Hematopoietic multipotent progenitor cell treated with erythropoietin and hydrocortisone succinate and interleukin-3 and kit ligand, for 4 days (in vitro differentiated cells): Measurements from ENCODE around the gene WDR70.
A peak's percentile ranks its signal among the peaks of the same experiment; 100 is the strongest.

Source experiments
- DNase-seq: peaks from one replicate; pipeline ENCODE4 v3.0.0-alpha.2; 2015

WDR70 gene

DNA sequence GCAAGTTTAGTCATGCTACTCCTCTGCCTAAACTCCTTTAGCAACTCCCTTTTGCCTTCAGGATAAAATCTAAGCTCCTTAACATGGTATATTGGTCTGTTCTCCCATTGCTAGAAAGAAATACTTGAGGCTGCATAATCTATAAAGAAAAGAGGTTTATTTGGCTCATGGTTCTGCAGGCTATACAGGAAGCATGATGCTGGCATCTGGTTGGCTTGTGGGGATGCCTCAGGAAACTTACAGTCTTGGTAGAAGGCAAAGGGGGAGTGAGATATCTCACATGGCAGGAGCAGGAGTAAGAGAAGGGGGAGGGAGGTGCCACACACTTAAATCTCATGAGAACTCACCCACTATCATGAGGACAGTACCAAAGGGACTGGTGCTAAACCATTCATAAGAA lies 315.7 kb downstream of the WDR70 start:
- no peak for DNase-seq

DNA sequence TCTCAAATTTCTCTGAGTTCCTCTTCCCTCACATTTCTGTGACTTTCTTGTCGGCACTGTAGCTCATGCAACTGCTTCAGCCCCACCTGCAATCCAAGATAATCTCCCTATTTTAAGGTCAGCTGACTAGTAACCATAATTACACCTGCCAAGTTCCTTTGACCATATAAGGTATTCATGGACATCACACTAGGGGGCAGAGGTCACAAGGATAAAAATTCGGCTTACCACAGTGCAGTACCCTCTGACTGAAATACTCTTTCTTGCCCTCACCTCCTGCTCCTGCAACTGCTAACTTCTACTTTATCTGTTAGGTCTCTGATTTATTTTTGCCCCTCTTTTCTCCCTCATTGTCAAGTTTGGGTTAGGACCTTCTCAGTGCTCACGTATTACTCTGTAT lies 316.5 kb downstream of the WDR70 start:
- no peak for DNase-seq

DNA sequence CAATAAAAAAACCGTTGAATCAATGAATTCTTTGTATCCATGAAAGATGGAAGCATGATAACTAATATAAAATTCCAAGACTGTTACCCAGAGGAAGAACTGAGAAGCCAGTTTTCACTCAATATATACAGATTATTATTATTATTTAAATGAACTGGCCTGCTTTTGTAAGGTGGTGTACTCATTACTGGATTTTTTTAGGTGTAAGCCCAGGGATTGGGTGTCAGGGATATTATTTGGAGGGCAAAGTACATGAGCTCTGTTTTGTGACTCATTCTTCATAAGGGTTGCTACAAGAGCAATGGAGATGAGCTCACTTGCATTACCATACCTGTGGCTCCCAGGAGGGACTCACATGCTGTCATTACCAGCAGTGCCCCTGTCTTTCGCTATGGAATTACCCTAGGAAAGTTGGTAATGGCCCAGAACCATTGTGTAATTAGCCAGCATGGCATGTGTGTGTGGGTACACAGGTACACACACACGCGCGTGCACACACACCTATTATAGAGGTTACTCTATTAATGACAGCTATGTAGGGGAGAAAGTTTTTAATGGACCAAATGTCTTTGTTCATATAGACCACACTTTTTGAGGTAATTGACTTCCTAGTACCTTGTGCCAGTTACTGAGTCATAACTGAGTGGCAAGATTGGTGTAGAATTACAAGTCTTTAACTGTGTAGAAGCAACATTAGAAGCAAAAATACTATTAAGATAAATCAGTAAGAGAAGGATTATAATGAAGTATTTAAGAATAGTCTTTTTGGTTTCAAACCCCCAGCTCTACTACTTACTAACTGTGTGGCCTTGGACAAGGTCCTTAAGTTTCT lies 317.3 kb downstream of the WDR70 start:
- no peak for DNase-seq

DNA sequence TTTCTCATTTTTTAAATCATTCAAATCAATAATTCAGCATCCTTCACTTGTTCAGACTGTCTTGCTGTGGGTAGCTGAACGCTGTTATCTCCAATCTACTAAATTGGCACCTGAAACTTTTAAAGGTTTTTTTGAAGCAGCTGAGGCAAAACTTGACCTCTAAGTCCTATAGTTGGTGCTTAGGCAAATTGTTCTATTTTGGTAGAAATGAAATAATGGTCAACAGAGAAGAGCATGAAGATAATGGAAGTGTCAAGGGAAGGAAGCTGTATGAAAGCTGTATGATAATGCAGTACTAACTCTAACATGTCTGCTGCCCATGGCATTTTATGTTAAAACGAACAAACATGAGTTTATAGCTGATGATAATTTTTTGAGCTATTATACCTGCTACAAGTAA lies 322.8 kb downstream of the WDR70 start:
- DNase-seq = no peak

DNA sequence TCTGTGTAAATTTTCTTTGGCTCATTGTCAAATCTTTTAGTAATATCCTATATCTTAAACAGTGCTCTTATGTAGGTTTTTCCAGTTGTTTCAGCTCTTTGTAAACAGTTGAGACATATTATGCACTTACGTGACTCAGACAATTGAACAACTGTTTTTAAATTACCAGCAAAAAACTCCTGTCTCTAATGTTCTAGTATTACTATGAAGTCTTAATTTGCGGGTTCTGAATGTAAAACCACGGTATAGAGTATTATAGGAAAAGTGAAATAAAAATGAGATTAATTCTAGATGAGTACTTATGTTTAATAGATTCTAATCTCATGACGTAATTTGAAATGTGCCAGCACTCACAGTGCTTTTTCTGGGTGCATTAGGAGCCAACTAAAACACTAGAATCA lies 324.7 kb downstream of the WDR70 start:
- no peak for DNase-seq

DNA sequence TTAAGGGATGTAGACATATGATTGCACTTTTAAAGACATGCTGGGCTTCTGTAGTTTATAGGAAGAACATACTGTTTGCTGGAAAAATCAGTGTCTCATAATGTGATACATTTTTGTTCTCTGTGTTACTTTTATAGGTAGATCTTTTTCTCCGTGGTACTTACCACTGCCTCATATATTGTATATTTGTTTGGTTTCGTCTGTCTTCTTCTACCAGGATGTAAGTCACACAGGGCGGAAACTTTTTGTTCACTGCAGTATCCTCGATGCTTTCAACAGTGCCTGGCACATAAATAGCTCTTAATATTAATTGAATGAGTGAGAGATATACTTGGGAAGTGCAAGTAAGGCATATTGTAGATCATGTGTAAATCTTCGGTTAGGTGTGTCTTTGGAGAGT lies 325.3 kb downstream of the WDR70 start:
- no peak for DNase-seq

DNA sequence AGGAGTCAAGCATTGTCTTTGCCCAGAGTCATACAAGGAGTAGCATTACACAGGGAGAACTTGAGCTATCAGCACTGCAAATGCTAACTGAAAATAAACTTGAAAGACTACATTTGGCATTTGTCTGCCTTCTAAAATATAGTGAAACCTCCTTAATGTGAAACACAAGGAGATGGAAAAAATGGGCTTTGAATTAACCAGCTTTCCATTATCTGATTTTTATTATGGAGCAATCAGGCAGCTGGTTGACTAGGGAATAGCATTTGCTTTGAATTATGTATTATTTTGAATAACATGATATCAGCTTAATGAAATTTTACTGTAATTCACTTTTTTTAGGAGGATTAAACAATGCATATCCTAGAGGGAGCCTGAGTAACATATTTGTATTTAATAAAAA lies 329.9 kb downstream of the WDR70 start:
- DNase-seq = no peak

DNA sequence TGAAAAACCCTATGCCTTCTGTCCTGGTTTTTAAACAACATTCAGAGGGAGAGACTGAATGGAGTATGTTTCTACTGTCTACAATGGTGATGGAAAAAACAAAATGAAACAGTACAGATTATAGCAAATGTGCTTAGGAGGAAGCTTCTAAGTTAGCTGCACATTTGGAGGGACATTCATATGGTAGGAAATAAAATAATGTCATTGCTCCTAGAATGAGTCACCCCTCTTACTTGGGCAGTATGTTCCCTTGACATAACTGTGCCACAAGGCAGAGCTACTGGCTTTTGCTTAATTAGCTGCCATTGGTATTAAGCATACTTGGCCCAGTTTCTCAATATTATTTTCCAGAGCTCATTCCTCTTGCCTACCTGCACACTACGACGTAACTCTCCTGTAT lies 331.8 kb downstream of the WDR70 start:
- no peak for DNase-seq

DNA sequence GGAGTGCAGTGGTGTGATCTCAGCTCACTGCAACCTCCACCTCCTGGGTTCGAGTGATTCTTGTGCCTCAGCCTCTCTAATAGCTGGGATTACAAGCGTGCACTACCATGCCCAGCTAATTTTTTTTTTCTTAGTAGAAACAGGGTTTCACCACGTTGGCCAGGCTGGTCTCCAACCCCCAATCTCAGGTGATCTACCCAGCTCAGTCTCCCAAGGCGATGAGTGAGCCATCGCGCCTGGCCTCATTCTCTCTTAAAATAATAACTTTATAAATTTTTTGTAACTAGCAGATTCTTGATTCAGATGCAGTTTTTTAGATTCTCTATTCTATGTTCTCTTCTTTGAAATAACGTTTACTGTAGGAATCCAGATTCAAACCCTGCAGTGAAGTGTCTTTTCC lies 333.6 kb downstream of the WDR70 start:
- no peak for DNase-seq

DNA sequence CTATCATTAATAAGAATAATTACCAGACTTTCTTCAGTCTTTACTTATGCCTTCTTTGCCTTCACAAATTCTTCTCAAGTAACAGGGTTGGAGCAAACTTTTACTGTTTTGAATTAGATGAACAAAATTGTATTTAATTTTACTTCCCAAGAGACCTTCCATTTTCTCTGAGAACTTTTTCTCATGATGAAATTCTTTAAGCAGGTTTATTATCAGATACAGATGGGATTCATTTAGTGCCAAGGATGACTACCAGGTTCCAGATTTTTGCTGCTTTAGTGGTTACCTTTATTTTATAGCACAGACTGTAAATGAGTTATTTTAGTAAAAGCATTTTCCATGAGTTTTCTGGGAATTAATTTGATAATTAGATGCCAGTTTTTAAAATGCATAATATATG lies 335.6 kb downstream of the WDR70 start:
- no peak for DNase-seq

DNA sequence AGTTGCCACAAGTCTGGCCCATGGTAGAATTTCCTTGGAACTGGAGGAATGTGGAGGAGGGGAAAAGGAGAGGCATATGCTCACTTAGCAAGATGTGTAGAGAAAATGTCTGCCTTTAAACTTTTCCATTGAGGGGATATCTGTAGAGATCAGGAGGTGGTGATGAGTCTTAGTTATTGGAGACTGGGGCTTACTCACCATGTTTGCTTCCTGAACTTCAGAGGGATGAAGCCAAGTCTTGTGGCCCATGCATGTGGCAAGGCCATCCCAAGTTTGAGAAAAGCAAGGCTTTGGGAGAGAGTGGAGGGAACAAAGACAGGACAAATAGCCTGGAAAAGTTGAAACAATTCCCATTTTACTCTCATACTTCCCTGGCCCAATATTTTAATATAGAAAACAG lies 336.2 kb downstream of the WDR70 start:
- no peak for DNase-seq

DNA sequence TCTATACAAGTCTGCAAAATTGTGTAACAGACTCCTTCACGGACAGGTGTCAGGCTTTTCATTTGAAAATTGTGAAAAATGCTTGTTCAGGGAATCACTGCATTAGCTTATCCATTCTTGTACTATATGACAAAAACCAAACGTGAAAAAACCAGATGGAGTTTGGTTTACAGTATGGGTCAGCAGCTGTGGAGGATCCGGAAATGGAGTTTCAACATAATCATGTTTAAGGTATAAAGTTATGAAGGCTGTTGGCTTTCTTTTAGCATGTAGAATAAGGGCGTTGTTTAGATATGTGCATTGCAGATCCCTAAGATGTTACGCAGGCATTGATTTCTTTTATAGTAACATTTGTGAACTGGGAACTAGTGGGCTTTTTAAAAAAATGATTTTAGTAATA lies 336.9 kb downstream of the WDR70 start:
- DNase-seq = no peak

DNA sequence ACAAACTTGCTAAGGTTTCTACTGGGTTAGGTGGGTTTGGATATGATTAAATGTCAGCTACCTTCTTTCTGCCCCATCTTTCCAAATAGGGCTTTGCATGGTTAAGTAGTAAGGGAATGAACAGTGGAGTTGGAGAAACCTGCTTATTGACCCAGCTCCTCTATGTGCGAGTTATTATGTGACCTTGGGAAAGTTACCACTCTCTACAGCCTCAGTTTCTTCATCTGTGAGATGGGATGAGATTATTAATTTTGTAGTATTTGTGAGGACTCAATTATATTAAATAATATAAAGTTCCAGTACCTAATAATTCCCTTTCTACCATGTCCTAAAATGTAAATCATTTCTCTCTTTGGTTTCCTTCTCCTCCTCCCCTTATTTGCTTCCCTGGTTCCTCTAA lies 337.3 kb downstream of the WDR70 start:
- DNase-seq = no peak

DNA sequence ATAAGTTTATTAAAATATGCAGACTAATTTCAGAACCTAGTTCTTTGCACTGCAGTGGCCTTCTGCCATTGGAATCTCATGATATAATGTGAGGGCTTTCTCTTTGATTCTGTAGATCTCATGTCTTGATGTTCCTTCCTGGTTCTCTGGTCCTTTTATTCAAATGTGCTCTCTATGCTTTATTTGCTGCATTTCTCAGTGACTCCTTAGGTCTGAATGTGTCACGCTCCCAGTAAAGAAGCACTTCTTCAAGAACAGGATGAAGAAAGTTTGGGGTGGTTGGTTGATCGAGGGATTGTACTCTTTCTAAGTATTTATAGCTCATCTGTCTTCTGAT lies 338.1 kb downstream of the WDR70 start:
- DNase-seq = no peak

DNA sequence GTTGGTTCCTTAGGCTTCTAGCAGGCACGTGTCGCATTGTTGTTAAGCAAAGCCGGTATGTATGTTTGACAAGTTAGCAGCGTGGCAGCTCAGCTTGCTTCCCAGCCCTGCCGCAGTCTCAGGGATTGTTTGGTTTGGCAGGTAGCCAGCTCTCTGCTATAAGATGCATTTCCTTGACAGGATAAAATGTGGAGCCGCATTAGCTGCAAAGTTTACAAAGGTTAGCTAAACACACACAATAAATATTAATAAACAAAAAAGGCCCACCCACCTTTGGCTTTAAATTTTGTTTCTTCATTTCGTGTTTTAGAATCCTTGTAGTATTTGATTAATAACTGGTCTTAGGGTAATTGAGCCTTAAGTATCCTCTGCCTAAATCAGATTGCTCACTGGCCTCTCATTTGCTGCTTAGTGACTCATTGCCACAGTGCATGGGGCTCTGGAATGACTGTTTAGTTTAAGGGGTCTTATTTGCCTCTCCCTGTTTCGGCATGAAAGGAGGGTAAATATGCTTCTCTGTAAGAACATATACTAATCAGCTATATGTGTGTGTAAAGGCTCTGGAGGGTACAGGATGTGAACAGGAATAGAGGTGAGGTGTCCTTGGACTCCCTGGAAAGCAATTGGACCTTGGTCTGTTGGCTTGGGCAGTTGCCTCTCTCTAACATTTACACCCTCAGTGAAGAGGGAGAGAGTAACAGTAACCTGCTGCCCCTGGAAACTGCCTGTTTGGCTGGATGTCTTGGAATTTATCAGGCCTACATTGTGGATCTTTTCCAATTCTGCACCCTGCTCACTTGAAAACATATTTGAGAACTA lies 338.7 kb downstream of the WDR70 start:
- DNase-seq = no peak

DNA sequence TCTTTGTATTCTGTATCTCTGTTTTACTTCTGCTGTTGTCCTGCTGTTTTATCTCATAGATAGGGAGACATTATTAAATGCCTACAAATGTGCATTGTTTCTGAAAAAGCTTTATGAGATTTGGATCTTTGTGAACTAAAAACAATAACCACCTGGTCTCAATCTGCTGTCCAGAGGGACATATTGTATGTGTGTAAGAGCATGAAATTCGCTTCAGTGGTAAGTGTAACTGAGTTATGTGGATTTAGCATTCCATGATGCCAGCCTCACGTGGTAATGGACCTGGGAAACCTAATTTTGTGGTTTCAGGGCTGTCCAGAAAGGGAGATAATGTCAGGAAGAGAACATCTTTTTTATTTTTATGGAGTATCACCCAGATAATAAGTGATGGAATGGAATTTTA lies 341.4 kb downstream of the WDR70 start:
- no peak for DNase-seq

DNA sequence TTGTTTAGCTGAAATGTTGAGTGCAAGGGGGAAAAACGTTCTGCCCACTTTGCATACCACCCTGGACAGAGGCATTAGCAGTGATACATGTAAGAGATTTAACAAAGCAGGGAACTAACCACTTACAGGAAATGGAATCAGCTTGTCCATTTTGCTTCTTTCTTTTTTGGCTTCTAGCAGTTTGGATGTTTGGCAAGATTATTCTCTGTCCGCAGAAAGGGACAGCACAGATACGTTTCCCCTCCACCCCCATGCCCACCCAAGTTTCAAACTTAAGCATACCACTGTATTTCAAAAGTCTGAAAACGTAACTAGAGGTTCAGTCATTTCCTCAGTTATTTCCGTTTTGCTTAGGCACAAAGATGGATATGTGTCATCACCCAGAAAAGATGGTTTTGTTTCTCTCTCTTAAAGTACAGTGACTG lies 342.3 kb downstream of the WDR70 start:
- DNase-seq = no peak

DNA sequence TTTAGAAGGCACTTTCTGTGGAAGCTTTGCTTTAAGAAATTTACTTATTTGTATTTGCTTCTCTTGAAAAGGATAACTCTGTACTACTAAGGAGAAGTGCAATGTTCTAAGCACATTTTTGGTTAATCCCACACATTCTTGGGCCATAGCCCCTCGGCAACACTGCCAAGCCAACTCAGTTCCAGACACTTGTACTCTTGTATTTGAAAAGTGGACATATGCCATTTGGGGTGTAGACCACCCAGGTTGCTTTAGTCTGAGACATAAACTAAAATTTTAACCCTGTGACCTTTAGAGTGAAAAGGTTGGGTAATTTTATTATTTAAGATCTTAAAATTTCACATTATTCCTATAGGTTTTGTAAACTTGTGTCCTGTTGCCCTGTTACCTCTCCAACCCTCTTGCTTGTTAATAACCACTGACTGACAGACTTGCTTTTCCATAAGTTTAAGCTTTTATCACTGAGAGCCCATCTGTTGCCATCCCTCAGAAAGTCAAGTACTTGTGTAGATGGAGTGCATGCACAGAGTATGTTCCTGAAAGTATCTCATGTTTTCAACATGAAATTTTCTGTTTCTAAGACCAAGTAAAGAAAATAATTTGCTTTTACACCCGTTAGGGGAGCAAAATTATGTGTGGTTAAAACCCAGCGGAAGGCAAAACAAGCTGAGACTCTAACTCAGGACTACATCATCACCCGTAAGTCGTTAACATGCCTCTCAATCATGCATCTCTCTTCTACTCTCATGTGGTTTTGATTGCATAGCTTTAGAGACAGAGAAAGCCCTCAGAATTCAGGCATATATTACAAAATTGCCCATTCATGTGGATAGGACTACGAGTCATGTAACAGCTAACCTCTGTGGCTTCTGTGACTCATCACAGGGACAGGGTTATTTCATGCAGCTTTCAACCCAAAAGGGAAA lies 343.4 kb downstream of the WDR70 start:
- DNase-seq = peak; percentile 78

DNA sequence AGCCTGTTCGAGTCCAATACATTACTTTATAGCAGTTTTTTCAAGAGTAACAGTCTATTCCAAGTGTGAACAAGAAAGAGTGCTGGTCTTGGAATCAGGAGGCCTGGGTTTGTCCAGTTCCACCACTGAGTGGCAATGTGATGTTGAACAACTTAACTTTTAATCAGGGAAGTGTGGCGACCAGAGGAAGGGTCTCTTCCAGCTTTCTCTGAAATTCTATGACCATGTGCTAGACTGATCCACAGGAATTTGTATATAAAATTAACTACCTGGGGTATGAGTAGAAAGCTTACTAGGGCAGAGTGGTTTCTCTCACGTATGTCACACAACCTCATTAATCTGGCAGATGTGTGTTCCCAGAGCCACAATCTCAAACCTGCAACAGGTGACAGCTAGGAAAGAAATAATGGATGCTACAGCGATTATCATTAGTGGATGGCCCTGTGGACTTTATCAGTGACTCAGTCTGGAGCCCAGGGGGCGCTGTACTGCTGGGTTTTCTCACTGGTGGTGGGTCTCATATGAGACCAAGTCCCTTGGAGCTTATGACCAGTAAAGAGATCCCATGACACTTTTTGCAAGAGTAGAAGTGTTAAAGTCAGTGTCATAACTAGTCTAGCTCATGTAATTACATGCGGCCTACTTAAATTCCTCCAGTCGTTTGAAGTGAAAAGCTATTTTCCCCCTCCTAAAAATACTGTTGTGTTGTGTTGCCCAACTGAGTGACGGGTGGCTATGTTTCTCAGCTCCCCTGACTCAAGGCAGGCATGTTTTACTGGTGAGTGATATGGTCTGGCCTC lies 344.2 kb downstream of the WDR70 start:
- peak; percentile 48 for DNase-seq

DNA sequence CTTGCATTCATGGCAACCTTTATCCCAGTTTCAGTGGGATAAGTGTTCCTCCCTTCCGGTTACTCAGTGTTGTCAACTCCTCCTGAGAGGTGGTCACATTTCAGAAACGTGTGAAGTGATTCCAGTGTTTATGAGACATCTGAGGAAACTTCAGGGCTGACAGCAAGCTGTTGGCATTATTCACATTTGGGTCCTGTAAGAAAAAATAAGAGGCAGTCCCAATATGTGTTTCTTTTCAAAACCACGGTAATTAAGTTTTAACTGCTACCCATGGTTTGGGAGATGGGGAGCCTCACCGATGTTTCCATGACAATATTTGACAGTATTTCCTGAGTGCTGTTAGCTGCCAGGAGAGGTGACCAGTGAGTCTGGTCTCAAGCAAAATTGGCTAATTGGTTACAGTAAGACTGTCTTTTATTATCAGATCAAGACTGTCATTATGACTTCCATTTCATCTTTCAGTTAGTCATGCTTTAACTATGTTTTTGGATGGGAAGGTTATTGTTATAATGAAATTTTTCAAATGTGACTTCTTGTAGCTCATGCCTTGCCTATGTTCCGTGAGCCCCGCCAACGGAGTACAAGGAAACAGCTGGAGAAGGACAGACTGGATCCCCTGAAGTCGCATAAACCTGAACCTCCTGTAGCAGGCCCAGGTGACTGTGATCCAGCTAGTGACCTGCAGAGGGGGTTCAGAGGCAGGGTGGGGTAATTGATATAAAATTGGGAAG lies 345.4 kb downstream of the WDR70 start:
- no peak for DNase-seq

DNA sequence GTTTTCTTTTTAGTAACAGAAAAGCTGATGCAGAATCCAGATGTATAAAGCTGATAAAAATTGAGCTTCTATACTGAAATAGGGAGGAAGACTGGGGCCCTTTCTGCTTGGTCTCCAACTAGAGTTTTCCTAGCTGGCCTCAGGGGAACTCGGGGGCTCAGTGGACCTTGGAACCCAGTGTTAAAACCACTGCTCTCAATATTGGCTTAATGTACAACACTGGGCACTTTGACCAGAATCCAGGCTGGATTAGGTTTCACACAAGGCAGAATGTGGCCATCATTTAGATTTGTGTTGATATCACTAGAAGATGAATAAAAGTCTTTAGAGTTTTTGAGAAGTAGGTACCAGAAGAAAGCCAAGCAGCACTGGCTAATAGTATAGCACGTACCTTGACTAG lies 346.1 kb downstream of the WDR70 start:
- no peak for DNase-seq

DNA sequence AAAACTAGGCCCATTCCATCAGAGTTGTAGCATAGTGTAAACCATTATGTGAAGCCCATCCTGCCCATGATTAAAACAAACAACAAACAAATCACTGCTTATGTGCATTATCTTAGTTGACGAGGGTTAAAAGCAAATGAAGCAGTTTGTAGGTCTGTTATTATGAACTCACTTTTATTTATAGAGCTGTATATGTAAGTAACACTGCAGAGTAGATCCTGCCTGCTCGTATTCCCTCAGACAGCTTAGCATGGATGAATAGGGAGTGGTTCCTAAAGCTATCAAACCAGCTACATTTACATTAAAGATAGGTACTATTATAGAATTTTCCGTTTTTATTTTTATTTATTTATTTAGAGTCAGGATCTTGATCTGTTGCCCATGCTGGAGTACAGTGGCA lies 348.1 kb downstream of the WDR70 start:
- no peak for DNase-seq
